ENCODE measurements around the gene ANAPC7. TPM values are rescaled to one million over a fixed set of nuclear protein-coding genes. Genes with fewer than 3 reads are reported as not detected.

The ANAPC7 gene
- total and polyA plus RNA-seq, 2 of the 13 experiments (the other 11 are each of a cell fraction or from before 2014, with no cell fraction given) = 40.0 to 69.1 TPM

GRCh38 chr12:110403146-110403975, at the start of gene ANAPC7 (continued):
- TF ChIP-seq ZNF878 (CRISPR knock-in tag; IDR thresholded peaks at IDR 0.05) = no peak
- no peak for TF ChIP-seq NFE2L2 (IDR thresholded peaks at IDR 0.05; ENCODE audit: low read length)
- TF ChIP-seq DPF2 (CRISPR knock-in tag; IDR thresholded peaks at IDR 0.05; ENCODE audit: borderline replicate concordance, low read depth) = no peak
- TF ChIP-seq, protein P1, sequence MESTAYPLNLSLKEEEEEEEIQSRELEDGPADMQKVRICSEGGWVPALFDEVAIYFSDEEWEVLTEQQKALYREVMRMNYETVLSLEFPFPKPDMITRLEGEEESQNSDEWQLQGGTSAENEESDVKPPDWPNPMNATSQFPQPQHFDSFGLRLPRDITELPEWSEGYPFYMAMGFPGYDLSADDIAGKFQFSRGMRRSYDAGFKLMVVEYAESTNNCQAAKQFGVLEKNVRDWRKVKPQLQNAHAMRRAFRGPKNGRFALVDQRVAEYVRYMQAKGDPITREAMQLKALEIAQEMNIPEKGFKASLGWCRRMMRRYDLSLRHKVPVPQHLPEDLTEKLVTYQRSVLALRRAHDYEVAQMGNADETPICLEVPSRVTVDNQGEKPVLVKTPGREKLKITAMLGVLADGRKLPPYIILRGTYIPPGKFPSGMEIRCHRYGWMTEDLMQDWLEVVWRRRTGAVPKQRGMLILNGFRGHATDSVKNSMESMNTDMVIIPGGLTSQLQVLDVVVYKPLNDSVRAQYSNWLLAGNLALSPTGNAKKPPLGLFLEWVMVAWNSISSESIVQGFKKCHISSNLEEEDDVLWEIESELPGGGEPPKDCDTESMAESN (CRISPR knock-in tag; conservative IDR thresholded peaks at IDR 0.05) = peak; percentile 36; the same call in 1 of the 2 replicates
- peak; percentile 89; the same call in 1 of the 2 replicates for TF ChIP-seq ZNF546 (CRISPR knock-in tag; conservative IDR thresholded peaks at IDR 0.05)
- TF ChIP-seq ZSCAN12 (CRISPR knock-in tag; IDR thresholded peaks at IDR 0.05) = 0 out of 2 replicates have a peak, but pooled peaks have one; percentile 8
- no peak for TF ChIP-seq SSRP1 (CRISPR knock-in tag; IDR thresholded peaks at IDR 0.05)
- TF ChIP-seq, protein P2, sequence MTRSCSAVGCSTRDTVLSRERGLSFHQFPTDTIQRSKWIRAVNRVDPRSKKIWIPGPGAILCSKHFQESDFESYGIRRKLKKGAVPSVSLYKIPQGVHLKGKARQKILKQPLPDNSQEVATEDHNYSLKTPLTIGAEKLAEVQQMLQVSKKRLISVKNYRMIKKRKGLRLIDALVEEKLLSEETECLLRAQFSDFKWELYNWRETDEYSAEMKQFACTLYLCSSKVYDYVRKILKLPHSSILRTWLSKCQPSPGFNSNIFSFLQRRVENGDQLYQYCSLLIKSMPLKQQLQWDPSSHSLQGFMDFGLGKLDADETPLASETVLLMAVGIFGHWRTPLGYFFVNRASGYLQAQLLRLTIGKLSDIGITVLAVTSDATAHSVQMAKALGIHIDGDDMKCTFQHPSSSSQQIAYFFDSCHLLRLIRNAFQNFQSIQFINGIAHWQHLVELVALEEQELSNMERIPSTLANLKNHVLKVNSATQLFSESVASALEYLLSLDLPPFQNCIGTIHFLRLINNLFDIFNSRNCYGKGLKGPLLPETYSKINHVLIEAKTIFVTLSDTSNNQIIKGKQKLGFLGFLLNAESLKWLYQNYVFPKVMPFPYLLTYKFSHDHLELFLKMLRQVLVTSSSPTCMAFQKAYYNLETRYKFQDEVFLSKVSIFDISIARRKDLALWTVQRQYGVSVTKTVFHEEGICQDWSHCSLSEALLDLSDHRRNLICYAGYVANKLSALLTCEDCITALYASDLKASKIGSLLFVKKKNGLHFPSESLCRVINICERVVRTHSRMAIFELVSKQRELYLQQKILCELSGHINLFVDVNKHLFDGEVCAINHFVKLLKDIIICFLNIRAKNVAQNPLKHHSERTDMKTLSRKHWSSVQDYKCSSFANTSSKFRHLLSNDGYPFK (CRISPR knock-in tag; IDR thresholded peaks at IDR 0.05; ENCODE audit: borderline replicate concordance) = peak; percentile 90; the same call in 1 of the 2 replicates
- TF ChIP-seq, protein P3, sequence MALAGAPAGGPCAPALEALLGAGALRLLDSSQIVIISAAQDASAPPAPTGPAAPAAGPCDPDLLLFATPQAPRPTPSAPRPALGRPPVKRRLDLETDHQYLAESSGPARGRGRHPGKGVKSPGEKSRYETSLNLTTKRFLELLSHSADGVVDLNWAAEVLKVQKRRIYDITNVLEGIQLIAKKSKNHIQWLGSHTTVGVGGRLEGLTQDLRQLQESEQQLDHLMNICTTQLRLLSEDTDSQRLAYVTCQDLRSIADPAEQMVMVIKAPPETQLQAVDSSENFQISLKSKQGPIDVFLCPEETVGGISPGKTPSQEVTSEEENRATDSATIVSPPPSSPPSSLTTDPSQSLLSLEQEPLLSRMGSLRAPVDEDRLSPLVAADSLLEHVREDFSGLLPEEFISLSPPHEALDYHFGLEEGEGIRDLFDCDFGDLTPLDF (CRISPR knock-in tag; IDR thresholded peaks at IDR 0.05) = no peak; the same call in 1 of the 2 replicates
- TF ChIP-seq, protein P4, sequence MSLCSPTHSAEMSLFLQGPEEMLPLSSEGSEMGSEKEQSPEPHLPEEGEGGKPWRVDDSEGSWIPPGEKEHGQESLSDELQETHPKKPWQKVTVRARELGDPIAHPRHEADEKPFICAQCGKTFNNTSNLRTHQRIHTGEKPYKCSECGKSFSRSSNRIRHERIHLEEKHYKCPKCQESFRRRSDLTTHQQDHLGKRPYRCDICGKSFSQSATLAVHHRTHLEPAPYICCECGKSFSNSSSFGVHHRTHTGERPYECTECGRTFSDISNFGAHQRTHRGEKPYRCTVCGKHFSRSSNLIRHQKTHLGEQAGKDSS (CRISPR knock-in tag; IDR thresholded peaks at IDR 0.05; ENCODE audit: borderline replicate concordance, low read depth) = peak; percentile 64; the same call in 1 of the 2 replicates
- TF ChIP-seq NFYC (CRISPR knock-in tag; IDR thresholded peaks at IDR 0.05) = no peak
- peak; percentile 76 for TF ChIP-seq ZNF274 (CRISPR knock-in tag; IDR thresholded peaks at IDR 0.05)
- TF ChIP-seq MTF2 (CRISPR knock-in tag; IDR thresholded peaks at IDR 0.05; ENCODE audit: borderline replicate concordance) = no peak
- TF ChIP-seq ZNF350 (CRISPR knock-in tag; IDR thresholded peaks at IDR 0.05; ENCODE audit: borderline replicate concordance, low read depth) = peak; percentile 65; the same call in 1 of the 2 replicates
- no peak for TF ChIP-seq SP2 (CRISPR knock-in tag; IDR thresholded peaks at IDR 0.05)
- TF ChIP-seq NFAT5 (CRISPR knock-in tag; IDR thresholded peaks at IDR 0.05) = no peak

All from HepG2 (cell line).